Measurements from ENCODE around the gene FADS1.
A peak's percentile ranks its signal among the peaks of the same experiment; 100 is the strongest.

The FADS1 gene

DNA sequence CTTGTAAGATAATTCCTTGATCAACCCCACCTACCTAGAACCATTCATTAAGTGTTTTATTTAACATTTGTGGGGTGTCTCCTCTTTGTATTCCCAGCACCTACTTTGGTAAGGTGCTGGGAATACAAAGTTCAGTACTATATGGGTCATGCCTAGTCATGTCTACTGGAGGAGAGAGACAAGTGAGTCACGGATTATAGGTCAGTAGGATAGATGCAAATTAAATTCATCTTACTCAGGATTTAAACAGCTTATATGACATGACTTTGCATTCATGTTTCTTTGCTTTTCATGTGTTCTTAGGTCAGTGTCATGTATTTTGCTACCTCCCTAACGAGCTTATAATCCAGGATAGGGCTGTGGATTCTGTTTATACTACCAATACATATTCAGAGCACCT lies 3.4 kb upstream of the FADS1 start:
- peak; percentile 51 for DNase-seq

DNA sequence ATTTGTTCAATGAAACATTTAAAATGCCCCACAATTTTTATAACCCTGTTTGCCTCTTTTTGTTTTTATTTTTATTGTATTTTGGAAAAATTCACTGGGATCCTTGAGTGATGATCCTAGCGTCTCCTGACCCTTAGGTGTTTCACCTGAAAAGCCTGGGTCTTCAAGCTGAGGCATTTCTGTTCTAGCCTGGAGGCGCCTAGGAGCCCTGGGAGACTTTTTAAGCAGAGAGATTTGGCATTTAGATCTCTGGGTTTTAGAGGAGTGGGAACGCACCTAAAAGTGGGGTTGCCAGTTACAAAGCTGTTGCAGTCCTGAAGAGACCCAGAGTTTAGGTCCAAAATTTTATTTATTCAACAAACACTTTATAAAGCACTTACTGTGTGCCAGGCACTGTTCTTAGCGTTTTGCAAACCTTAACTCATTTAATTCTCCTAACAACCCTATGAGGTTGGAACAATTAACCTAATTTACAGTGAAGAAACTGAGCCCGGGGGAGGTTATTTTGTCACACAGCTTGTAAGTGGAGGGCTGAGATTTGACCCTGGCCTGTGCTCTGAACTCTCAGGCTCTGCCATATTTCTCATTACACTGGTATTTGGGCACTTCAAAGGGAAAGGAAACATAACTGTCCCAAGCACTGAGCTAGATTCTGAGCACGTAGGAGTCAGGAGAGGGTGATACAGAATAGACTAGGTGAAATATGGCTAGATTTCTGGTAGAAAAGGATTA lies 834 bp upstream of the FADS1 start:
- DNase-seq, result no peak

DNA sequence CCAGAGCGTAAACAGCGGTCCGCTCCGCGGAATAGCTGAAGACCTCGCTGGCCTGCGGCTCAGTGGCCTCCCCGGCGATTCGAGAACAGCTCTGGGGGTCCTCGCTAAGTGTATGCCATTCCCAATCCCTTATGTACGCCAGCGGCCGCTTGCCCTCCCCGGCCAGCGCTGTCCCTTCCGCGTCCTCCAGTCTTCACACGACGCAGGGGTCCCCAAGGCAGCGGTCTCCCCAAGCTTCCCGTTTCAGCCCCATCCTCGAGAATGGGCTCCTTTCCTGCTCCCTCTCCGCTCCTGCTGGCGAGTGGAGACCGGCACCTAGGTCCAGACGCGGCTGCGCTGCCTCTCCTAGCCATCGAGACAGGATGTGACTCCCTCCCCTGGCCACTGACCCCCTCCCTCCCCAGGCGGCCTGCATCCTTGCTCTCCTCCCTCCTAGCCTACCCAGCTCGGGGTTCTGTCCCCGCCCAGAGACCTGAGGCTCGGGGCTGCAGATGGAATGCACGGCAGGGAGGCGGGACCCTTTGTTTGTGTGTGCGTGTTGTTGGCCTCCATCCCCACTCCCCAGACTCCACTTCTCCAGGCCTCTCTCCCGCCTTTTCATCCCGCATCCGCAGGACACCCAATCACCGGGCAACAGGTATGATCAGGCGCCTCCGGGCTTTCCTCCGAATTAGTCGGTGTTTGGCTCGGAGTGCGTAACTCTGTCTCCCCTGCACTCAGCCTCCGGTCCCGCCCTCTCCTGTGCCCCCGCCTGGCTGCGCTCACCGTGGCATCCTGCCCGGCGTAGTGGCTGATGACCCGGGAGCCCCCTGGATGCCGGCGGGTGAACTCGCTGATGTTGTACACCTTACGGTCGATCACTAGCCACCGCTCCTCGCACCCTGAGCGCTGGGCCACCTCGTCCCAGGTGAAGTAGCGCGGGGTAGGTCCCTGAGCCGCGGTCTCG lies 740 bp downstream of the FADS1 start:
- peak; percentile 45 for DNase-seq

GRCh38 chr11:61814958-61815789 lies 1.6 kb downstream of the FADS1 start:
- DNase-seq, result peak; percentile 89

DNA sequence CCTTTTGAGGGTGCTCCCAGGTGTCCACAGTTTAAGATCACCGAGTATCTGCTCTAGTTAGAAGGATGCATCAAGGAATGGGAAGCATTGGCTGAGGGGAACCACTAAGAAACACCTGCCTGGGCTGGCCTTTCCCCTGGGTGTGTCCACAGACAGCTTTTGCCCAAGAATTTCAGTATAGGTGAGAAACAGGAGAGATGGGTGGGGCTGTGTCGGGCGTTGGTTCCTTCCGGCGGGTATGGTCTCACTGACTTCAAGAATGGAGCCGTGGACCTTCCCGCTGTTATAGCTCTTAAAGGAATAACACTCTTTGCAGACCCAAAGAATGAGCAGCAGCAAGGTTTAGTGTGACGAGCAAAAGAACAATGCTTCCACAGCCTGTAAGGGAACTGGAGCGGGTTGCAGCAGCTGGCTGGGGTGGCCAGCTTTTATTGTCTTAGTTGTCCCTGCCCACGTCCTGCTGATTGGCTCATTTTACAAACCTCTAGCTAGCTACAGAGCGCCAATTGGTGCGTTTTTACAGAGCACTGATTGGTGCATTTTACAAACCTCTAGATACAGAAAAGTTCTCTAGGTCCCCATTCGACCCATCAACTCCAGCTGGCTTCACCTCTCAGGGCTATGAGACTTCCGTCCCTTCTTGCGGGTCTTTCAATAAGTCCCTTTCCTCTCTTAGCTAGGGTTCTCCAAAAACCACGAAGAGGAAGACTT lies 2.4 kb downstream of the FADS1 start:
- no peak for DNase-seq

DNA sequence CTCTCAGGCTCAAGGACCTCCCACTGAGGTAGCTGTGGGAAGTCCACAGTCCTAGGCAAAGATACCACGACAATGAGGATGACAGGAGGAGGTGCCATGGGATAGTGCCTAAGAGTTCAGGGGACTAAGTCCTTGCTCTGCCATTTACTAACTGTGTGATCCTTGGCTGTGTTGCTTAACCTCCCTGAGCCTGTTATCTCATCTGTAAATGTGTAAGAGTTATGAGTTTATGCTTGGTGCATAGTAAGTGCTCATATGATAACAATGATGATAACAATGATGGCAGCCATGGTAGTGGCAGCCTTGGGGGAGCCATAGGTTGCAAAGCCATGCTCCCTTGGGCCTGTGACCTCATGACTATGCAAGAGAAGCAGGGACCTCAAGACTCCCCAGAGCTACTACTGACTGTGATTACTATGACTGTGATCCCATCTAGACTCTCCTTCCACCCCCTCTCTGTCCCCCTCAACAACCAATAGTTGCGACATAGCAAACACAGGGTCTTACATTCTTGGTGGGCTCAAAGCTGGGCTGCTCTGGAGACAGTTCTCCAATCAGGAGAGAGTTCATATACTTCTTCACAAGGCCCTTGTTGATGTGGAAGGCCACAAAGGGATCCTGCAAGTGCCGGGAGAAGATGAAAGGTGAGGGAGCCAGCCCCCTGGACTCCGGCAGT lies 3.9 kb downstream of the FADS1 start:
- no peak for DNase-seq

DNA sequence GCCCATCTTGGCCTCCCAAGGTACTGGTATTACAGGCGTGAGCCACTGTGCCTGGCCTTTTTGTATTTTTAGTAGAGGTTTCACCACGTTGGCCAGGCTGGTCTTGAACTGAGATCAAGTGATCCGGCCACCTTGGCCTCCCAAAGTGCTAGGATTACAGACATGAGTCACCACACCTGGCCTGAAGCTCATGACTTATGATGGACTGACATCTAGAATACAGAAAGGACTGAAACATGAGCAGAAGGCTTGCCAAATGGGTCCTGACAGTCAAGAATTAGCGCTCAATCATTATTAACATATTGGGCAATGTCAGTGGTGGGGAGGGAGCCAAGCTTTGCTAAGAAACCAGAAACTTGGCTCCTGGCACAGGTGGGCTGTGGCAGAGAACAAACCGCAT lies 5.0 kb downstream of the FADS1 start:
- DNase-seq, result no peak

DNA sequence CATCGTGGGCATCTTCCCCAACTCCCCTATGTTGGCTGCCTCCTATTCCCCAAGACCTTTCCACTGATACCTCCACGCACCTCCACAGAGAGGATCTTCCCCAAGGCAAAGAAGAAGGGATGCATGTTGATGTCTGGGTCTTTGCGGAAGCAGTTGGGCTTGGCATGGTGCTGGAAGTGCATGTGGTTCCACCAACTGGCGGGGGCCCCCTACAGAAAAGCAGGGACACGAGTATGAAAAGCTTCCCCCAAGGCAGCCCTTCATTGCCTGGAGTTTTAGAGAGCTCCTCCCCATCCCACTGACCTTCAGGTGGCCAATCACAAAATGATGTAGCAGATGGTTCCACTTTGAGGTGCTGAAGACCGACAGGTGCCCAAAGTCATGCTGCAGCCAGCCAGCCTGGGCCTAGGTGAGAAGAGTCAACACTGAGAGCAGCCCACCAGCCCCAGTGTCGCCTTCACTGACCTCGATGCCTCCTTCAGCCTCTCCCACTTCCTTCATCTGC lies 6.1 kb downstream of the FADS1 start:
- no peak for DNase-seq

DNA sequence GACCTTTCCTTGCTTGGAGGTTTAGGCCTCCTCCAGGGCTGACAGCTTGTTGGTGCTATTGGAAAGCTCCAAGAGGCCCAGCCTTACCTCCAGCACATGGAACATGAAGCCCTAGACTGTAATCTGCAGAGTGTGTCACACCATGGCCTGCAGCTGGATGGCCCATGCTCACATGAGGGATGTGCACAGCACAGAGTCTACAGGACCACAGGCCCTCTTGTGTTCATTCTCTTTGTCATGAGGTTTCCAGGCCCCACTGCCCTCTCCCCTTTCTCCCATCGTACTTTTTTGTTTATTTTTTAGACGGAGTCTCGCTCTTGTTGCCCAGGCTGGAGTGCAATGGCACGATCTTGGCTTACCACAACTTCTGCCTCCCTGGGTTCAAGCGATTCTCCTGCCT lies 10.0 kb downstream of the FADS1 start:
- DNase-seq, result no peak

- DNase-seq, result no peak
These were observed 11.7 kb downstream of the FADS1 start for GRCh38 chr11:61805146-61805545.

- no peak for DNase-seq
These were observed 12.7 kb downstream of the FADS1 start for GRCh38 chr11:61803889-61804647.

- DNase-seq, result no peak
These were observed 14.2 kb downstream of the FADS1 start for GRCh38 chr11:61802605-61803004.

DNA sequence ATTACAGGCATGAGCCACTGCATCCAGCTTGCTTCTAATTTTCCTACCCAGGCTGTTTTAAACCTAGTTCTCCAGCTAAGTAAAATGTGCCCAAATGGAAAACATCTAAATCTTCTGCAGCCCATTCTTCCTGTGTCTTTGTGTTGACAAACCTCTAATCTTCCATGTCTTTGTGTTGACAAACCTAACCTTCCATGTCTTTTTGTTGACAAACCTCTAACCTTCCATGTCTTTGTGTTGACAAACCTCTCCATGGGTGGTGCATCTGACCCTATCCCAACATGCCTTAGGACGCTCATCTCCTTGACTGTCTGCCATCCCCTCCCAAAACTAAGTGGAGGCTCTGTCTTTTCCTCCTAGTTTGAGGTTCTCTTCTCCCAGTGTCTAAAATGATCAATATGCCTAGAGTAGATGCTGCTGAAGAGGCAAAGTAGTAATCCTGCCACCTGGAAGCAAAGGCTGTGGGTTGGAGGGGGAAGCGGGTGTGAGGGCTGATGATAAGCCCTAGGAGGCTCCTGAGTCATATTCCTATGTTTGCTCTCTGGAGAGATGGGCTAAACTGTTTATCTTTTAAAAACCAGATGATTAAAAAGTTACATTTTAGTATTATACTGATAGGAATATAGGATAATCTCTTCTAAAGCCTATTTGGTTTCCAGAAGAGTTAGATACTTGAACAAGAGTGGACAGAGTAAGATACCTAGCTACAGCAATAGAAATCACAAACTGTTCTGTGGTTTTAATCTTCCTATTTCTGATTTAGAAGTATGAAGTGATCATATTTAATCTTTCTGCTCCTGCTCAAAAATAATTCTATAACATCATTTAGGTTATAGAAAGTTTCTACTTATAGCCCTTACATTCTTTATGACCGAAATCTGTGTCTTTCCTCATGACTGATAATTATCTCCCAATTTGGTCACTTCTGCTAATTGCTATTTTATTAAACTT lies 16.2 kb downstream of the FADS1 start:
- no peak for DNase-seq

GRCh38 chr11:61799665-61800284 lies 17.0 kb downstream of the FADS1 start:
- DNase-seq, result no peak

DNA sequence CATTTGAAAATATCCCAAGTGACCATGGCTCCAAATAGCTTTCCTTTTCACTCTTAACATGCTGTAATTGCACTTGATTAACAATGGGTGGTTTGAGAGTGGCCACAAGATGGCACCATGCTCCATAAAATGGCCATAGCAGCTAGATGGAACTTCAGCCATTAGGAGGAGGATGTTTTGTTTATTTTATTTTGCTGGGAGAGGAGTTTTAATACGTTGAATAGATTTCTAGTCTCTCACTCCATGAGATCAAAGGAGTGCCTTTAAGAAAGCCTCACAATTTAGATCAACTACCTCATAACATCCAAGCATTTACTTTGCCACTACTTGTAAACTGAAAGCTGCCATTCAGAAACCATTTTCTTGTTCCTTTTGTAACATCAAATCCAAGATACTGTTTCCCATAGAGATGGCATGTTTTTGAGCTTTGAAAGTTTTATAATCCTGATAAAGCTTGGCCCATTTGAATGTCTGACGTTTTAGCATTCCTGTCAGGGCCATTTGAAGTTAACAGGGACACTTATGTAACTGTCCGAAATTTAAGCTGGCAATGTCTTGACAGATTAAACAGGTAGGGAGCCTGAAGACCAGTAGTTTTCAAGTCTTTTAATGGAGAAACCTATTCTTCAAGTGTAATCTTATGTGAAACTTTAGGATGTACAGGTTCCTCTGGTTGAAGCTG lies 19.4 kb downstream of the FADS1 start:
- peak; percentile 62 for DNase-seq

- DNase-seq, result no peak
These were observed 20.8 kb downstream of the FADS1 start for GRCh38 chr11:61795876-61796526.

- no peak for DNase-seq
These were observed 21.3 kb downstream of the FADS1 start for GRCh38 chr11:61795459-61795858.

DNA sequence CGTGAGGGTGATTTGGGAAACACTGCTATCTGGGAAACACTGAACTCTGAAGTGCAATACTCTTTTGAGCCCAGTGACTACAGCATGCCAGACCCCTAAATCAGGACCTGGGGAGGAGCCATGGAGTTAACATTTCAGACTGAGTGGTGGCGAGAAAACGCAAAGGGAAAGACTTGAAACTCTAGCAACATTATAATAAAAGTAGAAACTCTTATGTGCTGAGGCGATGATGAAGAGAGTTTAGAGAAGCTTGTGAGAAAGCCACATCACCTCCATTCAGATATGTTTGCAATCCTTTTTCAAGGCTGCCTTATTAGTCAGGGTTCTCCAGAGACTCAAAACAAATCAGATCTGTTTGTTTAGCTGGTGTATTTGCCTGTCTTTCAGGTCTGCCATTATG lies 22.2 kb downstream of the FADS1 start:
- DNase-seq, result no peak
